Epithelial cell of esophagus (primary cell): ENCODE measurements around the gene SUB1.
"Not testable (repeated sequence)": the region's sequence is repeated elsewhere in the genome, so short reads cannot be mapped to it uniquely, and the experiment has no call there.

ENCODE experiments used
- DNase-seq: peaks from one replicate; pipeline ENCODE4 v3.0.0; 2010; ENCODE audit warnings: low read depth
- H3K4me3 ChIP-seq: 2 replicates; pipeline ENCODE4 v1.5.1; 2011; ENCODE audit warnings: mild to moderate bottlenecking, low read length, control low read depth
- TF ChIP-seq, protein P1 (sequence below): IDR thresholded peaks from 2 replicates; pipeline ENCODE4 v1.5.1; 2011; ENCODE audit warnings: low read depth, mild to moderate bottlenecking, low read length, control low read depth, inconsistent platforms; ENCODE audit not compliant: insufficient read depth; ENCODE audit errors: missing control alignments

Gene SUB1

DNA sequence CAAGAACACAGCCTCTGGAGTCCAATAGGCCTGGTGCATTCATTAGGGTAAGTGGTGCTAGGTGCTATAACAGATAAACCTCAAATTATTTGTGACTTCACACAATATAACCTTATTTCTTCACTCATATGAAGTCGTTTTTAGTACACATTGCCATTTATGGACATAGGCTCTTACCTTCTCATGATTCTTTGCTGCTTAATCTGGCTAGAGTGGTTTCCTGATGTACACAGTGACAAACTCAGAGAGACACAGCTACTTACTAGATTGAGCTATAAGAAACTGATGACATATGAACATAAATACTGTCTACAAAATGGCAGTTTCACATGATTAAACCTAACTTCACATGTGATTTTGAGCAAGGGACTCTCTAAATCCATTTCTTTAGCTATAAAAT lies 14.2 kb upstream of the SUB1 start:
- TF ChIP-seq, protein P1, sequence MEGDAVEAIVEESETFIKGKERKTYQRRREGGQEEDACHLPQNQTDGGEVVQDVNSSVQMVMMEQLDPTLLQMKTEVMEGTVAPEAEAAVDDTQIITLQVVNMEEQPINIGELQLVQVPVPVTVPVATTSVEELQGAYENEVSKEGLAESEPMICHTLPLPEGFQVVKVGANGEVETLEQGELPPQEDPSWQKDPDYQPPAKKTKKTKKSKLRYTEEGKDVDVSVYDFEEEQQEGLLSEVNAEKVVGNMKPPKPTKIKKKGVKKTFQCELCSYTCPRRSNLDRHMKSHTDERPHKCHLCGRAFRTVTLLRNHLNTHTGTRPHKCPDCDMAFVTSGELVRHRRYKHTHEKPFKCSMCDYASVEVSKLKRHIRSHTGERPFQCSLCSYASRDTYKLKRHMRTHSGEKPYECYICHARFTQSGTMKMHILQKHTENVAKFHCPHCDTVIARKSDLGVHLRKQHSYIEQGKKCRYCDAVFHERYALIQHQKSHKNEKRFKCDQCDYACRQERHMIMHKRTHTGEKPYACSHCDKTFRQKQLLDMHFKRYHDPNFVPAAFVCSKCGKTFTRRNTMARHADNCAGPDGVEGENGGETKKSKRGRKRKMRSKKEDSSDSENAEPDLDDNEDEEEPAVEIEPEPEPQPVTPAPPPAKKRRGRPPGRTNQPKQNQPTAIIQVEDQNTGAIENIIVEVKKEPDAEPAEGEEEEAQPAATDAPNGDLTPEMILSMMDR: no peak
- H3K4me3 ChIP-seq: no peak overlapping the region
- no peak for DNase-seq

DNA sequence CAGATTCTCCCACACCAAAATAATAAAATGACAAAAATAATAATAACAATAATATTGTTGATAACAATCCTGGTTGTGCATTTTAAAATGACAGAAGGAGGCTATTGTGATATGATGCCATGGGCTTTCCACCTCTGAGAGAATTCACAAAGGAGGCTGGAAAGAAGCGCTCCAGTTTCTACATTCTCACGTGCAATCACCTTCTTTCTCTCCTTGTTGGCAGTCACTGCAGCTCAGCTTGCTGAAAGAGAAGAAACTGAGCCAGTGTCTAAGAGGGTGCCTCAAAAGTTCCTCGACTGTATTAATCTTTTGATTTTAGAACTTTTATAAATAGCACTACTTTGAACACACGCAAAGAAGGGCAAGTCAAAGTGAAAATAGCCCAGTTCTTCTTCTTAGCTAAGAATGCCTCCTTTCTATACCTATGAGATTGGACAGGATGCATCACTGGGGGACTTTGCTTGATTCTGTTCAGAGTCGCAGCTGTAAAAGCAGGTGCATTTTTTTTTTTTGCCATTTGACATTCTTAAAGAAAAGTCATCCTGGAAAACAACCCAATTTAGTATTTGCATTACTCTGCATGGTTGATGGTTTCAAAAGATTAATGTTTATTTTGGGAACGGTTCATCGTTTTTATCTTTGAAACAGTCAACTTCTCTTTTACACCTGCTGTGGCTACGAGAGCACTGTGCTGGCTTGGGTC lies 12.4 kb upstream of the SUB1 start:
- TF ChIP-seq, protein P1: no peak
- no peak overlapping the region for H3K4me3 ChIP-seq
- no peak for DNase-seq

GRCh38 chr5:32573481-32573854 lies 11.9 kb upstream of the SUB1 start:
- not testable (repeated sequence) for H3K4me3 ChIP-seq

GRCh38 chr5:32574540-32575175 lies 10.7 kb upstream of the SUB1 start:
- H3K4me3 ChIP-seq: no peak overlapping the region
- TF ChIP-seq, protein P1: no peak
- DNase-seq: no peak

More at GRCh38 chr5:32573481-32573854, 11.9 kb upstream of the SUB1 start:
- DNase-seq: not testable (repeated sequence)

- no peak overlapping the region for H3K4me3 ChIP-seq
- TF ChIP-seq, protein P1: no peak
- no peak for DNase-seq
These were observed 7.0 kb upstream of the SUB1 start for GRCh38 chr5:32578363-32578762.

- TF ChIP-seq, protein P1: no peak
- no peak overlapping the region for H3K4me3 ChIP-seq
- no peak for DNase-seq
These were observed 6.6 kb upstream of the SUB1 start for GRCh38 chr5:32578764-32579163.

DNA sequence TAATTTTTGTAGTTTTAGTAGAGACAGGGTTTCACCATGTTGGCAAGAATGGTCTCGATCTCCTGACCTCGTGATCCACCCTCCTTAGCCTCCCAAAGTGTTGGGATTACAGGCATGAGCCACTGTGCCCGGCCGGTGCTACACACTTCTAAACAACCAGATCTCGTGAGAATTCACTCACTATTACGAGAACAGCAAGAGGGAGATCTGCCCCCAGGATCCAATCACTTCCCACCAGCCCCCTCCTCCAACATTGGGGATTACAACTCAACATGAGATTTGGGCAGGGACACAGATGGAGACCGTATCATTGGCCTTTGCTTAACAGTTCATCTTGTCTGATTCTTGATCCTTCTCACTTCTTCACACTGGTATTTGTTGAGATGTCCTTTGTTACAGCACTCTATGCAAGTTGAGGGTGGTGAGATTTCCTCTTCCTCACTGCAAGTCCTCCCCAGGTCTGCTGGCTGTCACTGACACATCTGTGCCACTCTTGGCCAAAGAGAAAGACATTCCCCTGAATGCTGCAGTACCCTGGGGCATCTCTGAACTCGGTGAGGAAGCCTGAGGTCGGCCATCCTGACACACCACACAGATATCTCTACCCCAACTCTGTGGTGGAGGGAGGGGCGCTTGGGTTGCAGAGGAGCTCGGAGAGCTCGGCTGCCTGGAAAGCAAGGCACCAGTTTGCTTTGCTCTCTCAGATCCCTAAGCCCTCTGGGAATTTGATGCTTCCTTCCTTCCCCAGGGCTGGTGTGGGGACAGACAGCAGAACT lies 4.2 kb upstream of the SUB1 start:
- no peak for DNase-seq
- TF ChIP-seq, protein P1: no peak
- no peak overlapping the region for H3K4me3 ChIP-seq
